ENCODE results near the gene VPS37C. TPM values are rescaled to one million over a fixed set of nuclear protein-coding genes. Genes with fewer than 3 reads are reported as not detected.

The VPS37C gene
- total and polyA plus RNA-seq, 2 donors = 8.6 to 23.5 TPM

GRCh38 chr11:61119571-61119970 is 41.7 kb downstream of the VPS37C start:
- Histone ChIP-seq H3K4me1 (ENCODE audit: insufficient read depth) (no peaks in the 10 kb centered on the region), H3K36me3 (ENCODE audit: insufficient read depth) (no peaks in the 10 kb centered on the region), H3K27ac (ENCODE audit: low read depth) (no peak overlapping the region), H3K4me3 (ENCODE audit: low read depth, low read length) (no peak overlapping the region)
- DNase-seq (ENCODE audit: extremely low spot score) = no peak
- WGBS = 83% methylated on average over 3 of the region's 3 CpGs

GRCh38 chr11:61119055-61119454 is 42.2 kb downstream of the VPS37C start:
- DNase-seq (ENCODE audit: extremely low spot score) = no peak
- Histone ChIP-seq H3K27ac (ENCODE audit: low read depth) (no peak overlapping the region), H3K4me3 (ENCODE audit: low read depth, low read length) (no peak overlapping the region), H3K4me1 (ENCODE audit: insufficient read depth) (no peaks in the 10 kb centered on the region), H3K36me3 (ENCODE audit: insufficient read depth) (no peaks in the 10 kb centered on the region)
- WGBS = 71% methylated on average over 9 of the region's 9 CpGs

- DNase-seq (ENCODE audit: extremely low spot score) = no peak
- WGBS = 90% methylated on average over 9 of the region's 9 CpGs
- Histone ChIP-seq H3K27ac (ENCODE audit: low read depth) (no peak overlapping the region), H3K36me3 (ENCODE audit: insufficient read depth) (no peaks in the 10 kb centered on the region), H3K4me3 (ENCODE audit: low read depth, low read length) (no peak overlapping the region), H3K4me1 (ENCODE audit: insufficient read depth) (no peaks in the 10 kb centered on the region)
Measured at GRCh38 chr11:61118406-61118805, 42.8 kb downstream of the VPS37C start.

GRCh38 chr11:61118004-61118403 is 43.2 kb downstream of the VPS37C start:
- no peaks in the 10 kb centered on the region for H3K4me1 ChIP-seq (ENCODE audit: insufficient read depth)
- DNase-seq (ENCODE audit: extremely low spot score) = no peak
- no peak overlapping the region for H3K27ac ChIP-seq (ENCODE audit: low read depth)
- H3K36me3 ChIP-seq (ENCODE audit: insufficient read depth) = no peaks in the 10 kb centered on the region
- H3K4me3 ChIP-seq (ENCODE audit: low read depth, low read length) = no peak overlapping the region
- 91% methylated on average over 9 of the region's 9 CpGs for WGBS

DNA sequence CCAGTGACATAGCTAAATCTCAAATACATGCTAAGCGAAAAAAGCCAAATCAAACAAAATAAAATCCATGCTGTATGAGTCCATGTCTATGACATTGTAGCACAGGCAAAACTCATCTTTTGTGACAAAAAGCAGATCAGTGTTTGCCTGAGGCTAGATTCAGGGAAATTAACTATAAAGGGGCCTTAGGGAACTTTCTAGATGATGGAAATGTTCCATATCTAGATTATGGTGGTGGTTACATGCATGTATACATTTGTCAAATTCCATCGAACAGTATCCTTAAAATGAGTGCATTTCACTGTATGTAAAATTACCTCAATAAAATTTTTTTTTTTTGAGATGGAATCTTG is 44.1 kb downstream of the VPS37C start:
- Histone ChIP-seq H3K27ac (ENCODE audit: low read depth) (no peak overlapping the region), H3K36me3 (ENCODE audit: insufficient read depth) (no peaks in the 10 kb centered on the region), H3K4me1 (ENCODE audit: insufficient read depth) (no peaks in the 10 kb centered on the region), H3K4me3 (ENCODE audit: low read depth, low read length) (no peak overlapping the region)
- no peak for DNase-seq (ENCODE audit: extremely low spot score)
- WGBS = 84% methylated on average over 2 of the region's 2 CpGs

DNA sequence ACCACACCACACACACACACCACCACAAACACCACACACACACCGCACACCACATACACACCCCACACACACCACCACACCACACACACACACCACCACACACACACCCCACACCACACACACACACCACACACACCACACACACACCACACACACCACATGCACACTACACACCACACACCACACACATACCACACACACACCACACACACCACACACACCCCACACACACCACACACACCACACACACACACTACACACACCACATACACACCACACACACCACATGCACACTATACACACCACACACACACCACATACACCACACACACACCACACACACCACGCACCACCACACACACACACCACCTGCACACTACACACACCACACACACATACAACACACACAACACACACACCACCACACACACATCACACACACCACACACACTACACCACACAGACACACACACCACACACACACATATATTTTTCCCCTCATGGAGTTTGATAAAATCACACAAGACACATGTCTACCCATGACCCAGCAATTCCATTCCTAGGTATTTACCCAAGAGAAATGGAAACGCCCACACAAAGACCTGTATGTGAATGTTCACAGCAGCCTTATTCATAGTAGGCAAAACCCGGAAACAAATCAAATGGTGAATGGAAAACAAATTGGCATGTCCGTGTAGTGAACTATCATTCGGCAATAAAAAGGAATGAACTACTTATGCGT is 44.6 kb downstream of the VPS37C start:
- 85% methylated on average over 7 of the region's 7 CpGs for WGBS
- DNase-seq (ENCODE audit: extremely low spot score) = no peak
- Histone ChIP-seq H3K4me1 (ENCODE audit: insufficient read depth) (no peaks in the 10 kb centered on the region), H3K4me3 (ENCODE audit: low read depth, low read length) (no peak overlapping the region), H3K27ac (ENCODE audit: low read depth) (no peak overlapping the region), H3K36me3 (ENCODE audit: insufficient read depth) (no peaks in the 10 kb centered on the region)

DNA sequence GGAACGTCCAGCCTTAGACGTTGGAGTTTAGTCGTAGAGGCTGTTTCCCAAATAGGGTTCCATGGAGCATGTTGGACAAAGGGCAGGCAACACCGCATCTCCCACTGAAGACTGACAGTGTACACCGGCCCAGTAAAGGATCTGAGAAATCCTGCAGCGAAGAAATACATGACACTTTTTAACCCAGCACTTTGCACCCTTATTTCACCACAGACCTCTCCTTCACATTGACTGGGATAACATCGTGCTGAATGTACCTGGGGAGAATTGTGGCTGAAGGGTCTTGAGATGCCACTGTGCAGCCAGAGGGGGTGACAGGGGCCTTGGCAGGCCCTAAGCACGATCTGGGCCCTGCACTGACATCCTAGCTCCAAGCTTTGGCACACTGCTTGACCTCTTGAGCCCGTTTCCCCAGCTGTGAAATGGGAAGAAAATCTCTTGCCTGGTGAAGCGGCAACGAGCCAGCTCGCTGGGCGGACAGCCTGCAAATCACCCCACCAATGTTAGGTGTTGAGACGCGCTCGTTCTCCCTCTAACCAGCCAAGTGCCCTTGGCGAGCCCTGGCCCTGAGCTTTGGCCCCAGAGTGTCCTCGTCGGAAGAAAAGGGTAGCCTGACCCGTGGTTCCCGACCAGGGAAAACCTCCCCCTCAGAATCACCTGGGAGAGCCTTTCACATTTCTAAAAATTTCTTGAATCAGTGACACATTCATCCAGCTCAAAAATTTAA is 45.6 kb downstream of the VPS37C start:
- Histone ChIP-seq H3K4me1 (ENCODE audit: insufficient read depth) (no peaks in the 10 kb centered on the region), H3K36me3 (ENCODE audit: insufficient read depth) (no peaks in the 10 kb centered on the region), H3K4me3 (ENCODE audit: low read depth, low read length) (no peak overlapping the region), H3K27ac (ENCODE audit: low read depth) (no peak overlapping the region)
- no peak for DNase-seq (ENCODE audit: extremely low spot score)
- WGBS = 84% methylated on average over 21 of the region's 21 CpGs

GRCh38 chr11:61114913-61115312 is 46.3 kb downstream of the VPS37C start:
- H3K27ac ChIP-seq (ENCODE audit: low read depth) = no peak overlapping the region
- DNase-seq (ENCODE audit: extremely low spot score) = no peak
- WGBS = 71% methylated on average over 8 of the region's 8 CpGs
- H3K4me3 ChIP-seq (ENCODE audit: low read depth, low read length) = no peak overlapping the region
- no peaks in the 10 kb centered on the region for H3K4me1 ChIP-seq (ENCODE audit: insufficient read depth)
- no peaks in the 10 kb centered on the region for H3K36me3 ChIP-seq (ENCODE audit: insufficient read depth)

DNA sequence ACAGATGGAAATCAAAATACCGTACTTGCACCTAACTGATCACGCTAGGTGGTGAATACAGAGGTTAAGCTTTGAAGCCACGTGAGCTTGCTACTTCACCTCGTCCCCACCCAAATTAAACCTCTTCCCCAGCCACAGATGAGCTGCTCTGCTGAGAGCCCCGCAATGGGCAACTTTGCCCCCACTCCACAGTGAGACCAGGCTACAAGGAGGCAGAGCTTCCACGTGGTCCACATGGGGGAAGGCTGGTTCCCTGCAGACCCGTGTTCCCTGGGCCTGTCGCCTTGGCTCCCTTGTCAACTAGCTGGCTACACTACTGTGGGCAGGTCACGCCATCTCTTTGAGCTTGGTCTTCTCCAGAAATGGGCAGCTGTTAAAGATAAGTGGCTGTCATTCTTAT is 48.0 kb downstream of the VPS37C start:
- DNase-seq (ENCODE audit: extremely low spot score) = no peak
- no peak overlapping the region for H3K4me3 ChIP-seq (ENCODE audit: low read depth, low read length)
- H3K36me3 ChIP-seq (ENCODE audit: insufficient read depth) = no peaks in the 10 kb centered on the region
- 87% methylated on average over 9 of the region's 9 CpGs for WGBS
- H3K27ac ChIP-seq (ENCODE audit: low read depth) = no peak overlapping the region
- no peaks in the 10 kb centered on the region for H3K4me1 ChIP-seq (ENCODE audit: insufficient read depth)

DNA sequence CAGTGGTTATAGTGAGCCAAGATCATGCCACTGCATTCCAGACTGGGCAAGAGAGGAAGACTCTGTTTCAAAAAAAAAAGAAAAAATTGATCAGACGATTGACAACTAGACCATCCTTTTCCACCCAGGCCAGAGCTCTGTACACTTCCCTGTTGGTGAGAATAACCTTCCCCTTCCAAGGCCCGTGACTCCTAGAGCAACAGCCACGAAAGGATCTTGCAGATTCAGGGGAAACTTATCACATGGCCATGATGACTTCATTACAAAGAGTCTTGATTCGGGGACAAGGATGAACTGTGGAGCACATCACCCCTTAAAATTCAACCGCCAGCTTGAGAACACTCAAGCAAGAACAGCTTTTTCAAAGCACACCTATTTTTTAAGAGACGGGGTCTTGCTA is 48.7 kb downstream of the VPS37C start:
- H3K27ac ChIP-seq (ENCODE audit: low read depth) = no peak overlapping the region
- no peaks in the 10 kb centered on the region for H3K4me1 ChIP-seq (ENCODE audit: insufficient read depth)
- no peak overlapping the region for H3K4me3 ChIP-seq (ENCODE audit: low read depth, low read length)
- 91% methylated on average over 6 of the region's 6 CpGs for WGBS
- H3K36me3 ChIP-seq (ENCODE audit: insufficient read depth) = no peaks in the 10 kb centered on the region
- DNase-seq (ENCODE audit: extremely low spot score) = no peak

- no peak for DNase-seq (ENCODE audit: extremely low spot score)
- H3K36me3 ChIP-seq (ENCODE audit: insufficient read depth) = no peaks in the 10 kb centered on the region
- H3K4me1 ChIP-seq (ENCODE audit: insufficient read depth) = no peaks in the 10 kb centered on the region
- H3K4me3 ChIP-seq (ENCODE audit: low read depth, low read length) = no peak overlapping the region
- 79% methylated on average over 11 of the region's 11 CpGs for WGBS
- H3K27ac ChIP-seq (ENCODE audit: low read depth) = no peak overlapping the region
Measured at GRCh38 chr11:61111786-61112517, 49.3 kb downstream of the VPS37C start.

GRCh38 chr11:61111050-61111435 is 50.2 kb downstream of the VPS37C start:
- WGBS = 84% methylated on average over 6 of the region's 6 CpGs
- DNase-seq (ENCODE audit: extremely low spot score) = no peak
- Histone ChIP-seq H3K4me1 (ENCODE audit: insufficient read depth) (no peaks in the 10 kb centered on the region), H3K27ac (ENCODE audit: low read depth) (no peak overlapping the region), H3K4me3 (ENCODE audit: low read depth, low read length) (no peak overlapping the region), H3K36me3 (ENCODE audit: insufficient read depth) (no peaks in the 10 kb centered on the region)

DNA sequence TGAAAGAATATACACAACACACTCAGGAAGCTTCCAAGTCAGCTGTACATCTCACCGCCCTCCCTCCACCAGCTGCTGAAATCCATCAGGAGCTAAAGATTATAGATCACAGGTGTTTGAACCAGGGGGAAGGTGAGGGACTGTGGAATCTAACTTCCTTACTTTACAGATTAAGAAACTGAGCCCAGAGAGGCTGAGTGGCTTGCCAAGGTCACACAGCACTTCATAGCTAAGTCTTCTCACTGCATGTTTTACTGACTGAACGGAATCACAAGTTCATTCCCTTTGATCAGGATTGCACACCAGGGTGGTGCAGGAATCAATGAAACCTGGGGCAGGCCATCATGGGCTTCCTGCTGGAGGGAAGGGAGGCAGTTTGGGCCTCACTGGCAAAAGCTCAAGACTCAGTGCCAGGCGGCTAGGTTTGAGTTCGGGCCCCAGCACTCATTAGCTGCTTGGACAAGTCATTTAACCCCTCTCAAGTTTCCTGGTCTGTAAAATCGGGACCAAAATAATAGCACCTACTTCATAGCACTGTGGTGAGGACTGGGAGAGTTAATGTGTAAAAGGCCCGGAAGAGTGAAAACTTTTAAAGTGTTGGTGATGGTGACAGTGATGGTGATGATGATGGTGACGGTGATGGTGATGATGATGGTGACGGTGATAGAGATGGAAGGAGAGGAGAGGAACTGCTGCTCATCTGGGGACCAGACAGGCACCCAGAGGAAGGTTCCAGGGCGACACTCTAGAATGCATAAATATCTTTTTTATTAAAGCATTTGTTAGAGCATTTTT is 50.8 kb downstream of the VPS37C start:
- Histone ChIP-seq H3K4me1 (ENCODE audit: insufficient read depth) (no peaks in the 10 kb centered on the region), H3K36me3 (ENCODE audit: insufficient read depth) (no peaks in the 10 kb centered on the region), H3K4me3 (ENCODE audit: low read depth, low read length) (no peak overlapping the region), H3K27ac (ENCODE audit: low read depth) (no peak overlapping the region)
- 85% methylated on average over 9 of the region's 9 CpGs for WGBS
- DNase-seq (ENCODE audit: extremely low spot score) = no peak

Data from urinary bladder (tissue), 4 donors.